Measurements from ENCODE around the gene REV3L. TPM values are rescaled to one million over a fixed set of nuclear protein-coding genes. Genes with fewer than 3 reads are reported as not detected.
"Not testable (repeated sequence)": the region's sequence is repeated elsewhere in the genome, so short reads cannot be mapped to it uniquely, and the experiment has no call there.

Gene REV3L
- polyA plus RNA-seq, 3 donors from 2014 or later: 0.75 to 18.3 (median 9.0) TPM

DNA sequence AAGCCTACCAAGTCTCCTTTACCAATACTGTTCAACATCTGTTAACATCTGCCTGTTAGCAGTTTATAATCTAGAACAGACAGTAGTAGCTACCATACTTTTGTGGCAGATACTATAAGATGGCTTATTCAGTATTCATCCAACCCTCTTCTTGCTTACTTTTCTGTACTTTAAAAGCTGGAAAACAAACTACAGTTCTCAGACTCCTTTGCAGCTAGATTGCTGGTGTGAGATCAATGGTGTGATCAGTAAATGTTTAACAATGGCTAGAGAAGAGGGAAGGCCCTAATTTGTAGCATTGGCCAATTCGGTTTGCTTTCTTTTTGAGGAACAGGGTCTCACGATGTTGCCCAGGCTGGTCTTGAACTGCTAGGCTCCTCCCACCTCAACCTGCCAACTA, 3.5 kb upstream of the REV3L start:
- H3K4me3 Mint-ChIP-seq: peak overlapping the region in 1 of 5 donors; percentile 4
- H3K27me3 Mint-ChIP-seq (ENCODE audit: low read depth in 3 of 3): peaks cover 13 to 19% (median 14%) of the 10 kb centered on the region in 3 donors

GRCh38 chr6:111485342-111485741, 2.3 kb upstream of the REV3L start:
- Mint-ChIP-seq H3K36me3 (no peaks in the 10 kb centered on the region), H3K27me3 (ENCODE audit: low read depth in 3 of 3) (peaks cover 13 to 21% (median 14%) of the 10 kb centered on the region in 3 donors), H3K4me3 (peak overlapping the region in 4 of 5 donors; percentile 30 to 48 (median 40)), H3K9me3 (no peaks in the 10 kb centered on the region), H3K27ac (peak overlapping the region in 3 of 6 donors; percentile 36 to 57 (median 38)), H3K4me1 (peaks cover 43 to 48% of the 10 kb centered on the region in 2 donors)
- DNase-seq: no peak

More for the DNA sequence above, 3.5 kb upstream of the REV3L start:
- Mint-ChIP-seq H3K36me3 (no peaks in the 10 kb centered on the region), H3K9me3 (no peaks in the 10 kb centered on the region), H3K27ac (peak overlapping the region; percentile 0 to 82 (median 59)), H3K4me1 (peaks cover 37 to 40% of the 10 kb centered on the region in 2 donors)
- no peak for DNase-seq

GRCh38 chr6:111484633-111484930, 1.6 kb upstream of the REV3L start:
- DNase-seq: no peak
- H3K36me3 Mint-ChIP-seq: no peaks in the 10 kb centered on the region
- peak overlapping the region; percentile 98 to 100 (median 99) for H3K27ac Mint-ChIP-seq
- H3K27me3 Mint-ChIP-seq (ENCODE audit: low read depth in 3 of 3): peaks cover 13 to 21% (median 14%) of the 10 kb centered on the region in 3 donors
- peak overlapping the region; percentile 98 to 100 (median 99) for H3K4me3 Mint-ChIP-seq
- peaks cover 43 to 48% of the 10 kb centered on the region in 2 donors for H3K4me1 Mint-ChIP-seq
- no peaks in the 10 kb centered on the region for H3K9me3 Mint-ChIP-seq

DNA sequence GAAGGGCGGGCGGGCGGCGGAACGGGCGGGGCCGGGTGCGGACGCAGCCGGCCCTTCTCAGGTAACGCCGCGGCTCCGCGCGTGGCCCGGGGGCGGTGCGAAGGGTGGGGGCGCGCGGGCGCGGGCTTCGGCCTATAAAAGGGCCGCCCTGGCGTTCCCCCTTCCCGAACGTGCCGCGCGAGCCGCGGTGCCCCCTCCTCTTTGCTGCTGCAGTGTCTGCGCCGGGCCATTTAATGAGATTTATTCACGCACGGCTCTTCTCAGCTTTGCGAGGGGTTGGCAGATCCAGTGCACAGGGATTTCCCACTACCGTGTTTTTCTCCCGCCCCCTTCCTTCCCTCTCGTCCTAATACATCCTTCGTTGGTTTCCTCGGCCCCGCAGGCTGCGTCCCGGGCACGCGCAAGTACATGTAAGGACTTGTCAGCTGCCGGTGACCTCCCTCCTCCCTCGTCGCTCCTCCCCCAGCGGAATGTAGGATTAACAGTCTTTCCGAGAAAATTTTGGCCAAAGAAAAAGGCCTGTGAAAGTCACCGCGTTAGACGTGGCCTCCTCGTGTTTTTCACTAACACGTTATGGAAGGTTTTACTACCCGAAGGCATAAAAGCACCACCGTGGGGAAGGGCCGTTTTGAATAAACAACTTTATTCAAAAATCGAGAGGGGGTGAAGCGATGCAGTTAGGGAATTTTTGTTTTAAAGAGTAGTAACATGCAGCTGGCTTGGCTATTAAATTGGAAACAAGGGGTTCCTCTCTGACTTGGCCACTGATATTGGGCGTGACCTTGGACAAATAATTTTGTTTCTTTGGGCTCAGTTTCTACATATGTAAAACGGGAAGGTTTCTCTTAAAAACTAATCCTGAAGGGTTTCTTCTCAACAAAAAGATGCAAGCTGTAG, 966 bp upstream of the REV3L start:
- Mint-ChIP-seq H3K4me3 (peak overlapping the region; percentile 98 to 100 (median 99)), H3K27ac (peak overlapping the region; percentile 98 to 100 (median 99)), H3K9me3 (no peaks in the 10 kb centered on the region), H3K36me3 (no peaks in the 10 kb centered on the region), H3K27me3 (ENCODE audit: low read depth in 3 of 3) (peaks cover 13 to 21% (median 14%) of the 10 kb centered on the region in 3 donors), H3K4me1 (peaks cover 43 to 50% of the 10 kb centered on the region in 2 donors)
- DNase-seq: peak in 1 of 3 donors; percentile 86

GRCh38 chr6:111482188-111482958, 645 bp downstream of the REV3L start:
- Mint-ChIP-seq H3K4me1 (peaks cover 39 to 42% of the 10 kb centered on the region in 2 donors), H3K4me3 (peak overlapping the region; percentile 88 to 99 (median 95)), H3K36me3 (no peaks in the 10 kb centered on the region), H3K27ac (peak overlapping the region; percentile 90 to 98 (median 95)), H3K27me3 (ENCODE audit: low read depth in 3 of 3) (peaks cover 13 to 20% (median 14%) of the 10 kb centered on the region in 3 donors), H3K9me3 (no peaks in the 10 kb centered on the region)
- peak; percentile 53 to 57 (median 55) for DNase-seq

GRCh38 chr6:111481836-111482187, 1.2 kb downstream of the REV3L start:
- Mint-ChIP-seq H3K36me3 (no peaks in the 10 kb centered on the region), H3K27ac (peak overlapping the region; percentile 90 to 97 (median 94)), H3K4me3 (peak overlapping the region; percentile 88 to 99 (median 95)), H3K4me1 (peaks cover 36% of the 10 kb centered on the region in 2 donors), H3K9me3 (no peaks in the 10 kb centered on the region), H3K27me3 (ENCODE audit: low read depth in 3 of 3) (peaks cover 12 to 17% (median 13%) of the 10 kb centered on the region in 3 donors)
- DNase-seq: no peak

DNA sequence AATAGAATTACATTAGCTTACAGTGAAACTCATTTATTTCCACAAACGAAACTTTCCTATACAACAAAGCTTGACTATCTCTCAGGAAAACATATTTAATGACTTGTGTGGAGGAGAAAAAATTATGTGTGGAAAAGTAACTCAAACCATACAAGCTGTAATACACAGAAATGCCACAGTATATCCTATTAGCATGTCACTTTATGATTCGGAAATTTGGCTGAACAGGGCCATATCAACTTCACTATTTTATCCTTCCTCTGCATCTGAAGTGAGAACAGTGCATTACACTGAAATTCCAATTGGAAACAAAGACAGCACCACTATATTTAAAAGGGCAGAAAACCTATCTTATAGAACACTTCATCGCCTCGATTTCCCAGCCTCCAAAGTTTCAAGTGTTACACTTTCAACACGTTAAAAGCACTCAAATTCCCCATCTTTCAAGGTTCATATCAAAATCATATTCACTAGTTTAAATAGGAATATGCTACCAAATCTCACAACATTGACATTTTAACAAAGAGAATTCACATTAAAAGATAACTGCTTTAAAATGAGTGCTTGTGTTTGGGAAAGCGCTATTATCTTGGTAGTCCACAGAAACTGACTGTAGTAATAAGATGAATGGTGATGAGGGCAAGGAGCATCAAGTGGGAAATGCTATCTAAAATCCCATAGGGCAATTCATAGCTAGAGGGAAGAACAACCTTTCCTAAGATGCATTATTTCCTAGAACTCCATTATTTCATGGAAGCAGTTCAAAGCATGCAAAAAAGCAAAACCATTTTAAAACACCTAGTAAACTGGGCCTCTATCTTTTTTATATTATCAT, 1.8 kb downstream of the REV3L start:
- no peaks in the 10 kb centered on the region for H3K9me3 Mint-ChIP-seq
- peaks cover 11 to 17% (median 13%) of the 10 kb centered on the region in 3 donors for H3K27me3 Mint-ChIP-seq (ENCODE audit: low read depth in 3 of 3)
- H3K4me1 Mint-ChIP-seq: peaks cover 30 to 31% of the 10 kb centered on the region in 2 donors
- H3K4me3 Mint-ChIP-seq: peak overlapping the region; percentile 88 to 99 (median 95)
- H3K36me3 Mint-ChIP-seq: no peaks in the 10 kb centered on the region
- H3K27ac Mint-ChIP-seq: peak overlapping the region; percentile 90 to 97 (median 94)
- no peak for DNase-seq

- H3K36me3 Mint-ChIP-seq: no peaks in the 10 kb centered on the region
- DNase-seq: peak; percentile 22 to 47 (median 26)
- no peaks in the 10 kb centered on the region for H3K9me3 Mint-ChIP-seq
- peaks cover 17 to 21% of the 10 kb centered on the region in 2 donors for H3K4me1 Mint-ChIP-seq
- peak overlapping the region in 4 of 6 donors; percentile 13 to 84 (median 34) for H3K27ac Mint-ChIP-seq
- peaks cover 7 to 13% (median 8%) of the 10 kb centered on the region in 3 donors for H3K27me3 Mint-ChIP-seq (ENCODE audit: low read depth in 3 of 3)
- no peak overlapping the region for H3K4me3 Mint-ChIP-seq
These were observed 4.3 kb downstream of the REV3L start for GRCh38 chr6:111478749-111479148.

DNA sequence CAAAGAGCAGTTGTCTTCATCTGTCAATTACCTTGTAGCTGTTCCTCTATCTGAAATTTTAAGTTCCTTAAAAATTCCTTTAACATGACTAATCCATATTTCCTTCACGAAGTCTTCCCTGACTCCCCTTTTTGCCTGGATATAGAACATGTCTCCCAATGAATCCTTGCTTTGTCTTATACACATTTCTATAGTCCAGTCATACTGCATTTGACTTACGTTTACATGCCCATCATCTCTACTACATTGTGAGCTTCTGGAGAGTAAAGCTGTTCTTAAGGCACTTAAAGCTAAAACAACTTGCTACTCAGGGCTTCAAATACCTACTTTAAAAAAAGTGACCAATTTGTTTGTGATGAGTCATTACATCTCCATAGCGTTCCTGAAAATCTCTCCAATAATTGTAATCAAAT, 4.9 kb downstream of the REV3L start:
- Mint-ChIP-seq H3K27me3 (ENCODE audit: low read depth in 3 of 3) (peaks cover 5 to 9% (median 6%) of the 10 kb centered on the region in 3 donors), H3K9me3 (no peaks in the 10 kb centered on the region), H3K4me1 (peaks cover 17 to 21% of the 10 kb centered on the region in 2 donors), H3K27ac (no peak overlapping the region), H3K4me3 (no peak overlapping the region), H3K36me3 (no peaks in the 10 kb centered on the region)
- no peak for DNase-seq

DNA sequence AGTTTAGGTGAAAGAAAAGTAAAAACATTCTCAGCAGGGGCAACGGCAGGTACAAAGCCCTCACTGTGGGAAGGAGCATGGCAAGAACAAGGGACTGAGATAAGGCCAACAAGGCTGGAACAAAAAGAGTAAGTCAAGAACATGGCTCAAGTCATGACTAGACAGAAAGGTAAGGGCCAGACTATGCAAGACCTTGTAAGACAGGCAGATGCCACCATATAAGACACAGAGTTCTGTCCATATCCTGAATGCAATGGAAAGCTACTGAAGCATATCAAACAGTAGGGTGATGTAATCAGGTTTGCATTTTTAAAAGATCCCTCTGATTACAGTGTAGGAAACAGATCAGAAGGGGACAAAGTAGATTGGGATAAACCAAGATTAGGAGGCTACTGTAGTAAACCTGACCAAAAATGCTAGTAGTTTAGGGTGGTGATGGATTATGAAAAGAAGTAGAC, 5.5 kb downstream of the REV3L start:
- Mint-ChIP-seq H3K9me3 (no peaks in the 10 kb centered on the region), H3K27ac (peak overlapping the region in 1 of 6 donors; percentile 10), H3K36me3 (no peaks in the 10 kb centered on the region), H3K4me1 (peaks cover 17 to 21% of the 10 kb centered on the region in 2 donors), H3K4me3 (no peak overlapping the region), H3K27me3 (ENCODE audit: low read depth in 3 of 3) (peaks cover 4 to 8% (median 5%) of the 10 kb centered on the region in 3 donors)
- no peak for DNase-seq

- H3K4me3 Mint-ChIP-seq; H3K9me3 Mint-ChIP-seq; H3K27ac Mint-ChIP-seq; DNase-seq; H3K4me1 Mint-ChIP-seq; H3K36me3 Mint-ChIP-seq; H3K27me3 Mint-ChIP-seq (ENCODE audit: low read depth in 3 of 3): not testable (repeated sequence)
These were observed 7.0 kb downstream of the REV3L start for GRCh38 chr6:111476061-111476460.

DNA sequence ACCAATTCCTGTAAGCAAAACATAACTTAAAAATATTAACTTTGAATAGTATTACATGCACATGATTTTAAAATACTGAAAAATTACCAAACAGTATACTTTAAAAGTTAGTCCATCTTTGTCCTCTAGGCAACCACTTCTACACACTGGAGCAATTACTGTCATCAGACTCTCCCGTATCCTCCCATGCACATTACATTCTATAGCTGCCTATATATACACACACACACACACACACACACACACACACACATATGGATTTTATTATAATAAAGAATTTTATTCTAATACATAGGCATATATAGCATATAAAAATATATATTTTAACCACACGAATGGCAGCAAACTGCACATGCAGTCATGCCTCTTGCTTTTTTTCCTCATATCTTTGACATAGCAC, 8.2 kb downstream of the REV3L start:
- no peaks in the 10 kb centered on the region for H3K36me3 Mint-ChIP-seq
- no peak for DNase-seq
- H3K27ac Mint-ChIP-seq: no peak overlapping the region
- H3K4me3 Mint-ChIP-seq: no peak overlapping the region
- no peaks in the 10 kb centered on the region for H3K27me3 Mint-ChIP-seq (ENCODE audit: low read depth in 3 of 3)
- H3K9me3 Mint-ChIP-seq: no peaks in the 10 kb centered on the region
- peaks cover 5 to 6% of the 10 kb centered on the region in 2 donors for H3K4me1 Mint-ChIP-seq

DNA sequence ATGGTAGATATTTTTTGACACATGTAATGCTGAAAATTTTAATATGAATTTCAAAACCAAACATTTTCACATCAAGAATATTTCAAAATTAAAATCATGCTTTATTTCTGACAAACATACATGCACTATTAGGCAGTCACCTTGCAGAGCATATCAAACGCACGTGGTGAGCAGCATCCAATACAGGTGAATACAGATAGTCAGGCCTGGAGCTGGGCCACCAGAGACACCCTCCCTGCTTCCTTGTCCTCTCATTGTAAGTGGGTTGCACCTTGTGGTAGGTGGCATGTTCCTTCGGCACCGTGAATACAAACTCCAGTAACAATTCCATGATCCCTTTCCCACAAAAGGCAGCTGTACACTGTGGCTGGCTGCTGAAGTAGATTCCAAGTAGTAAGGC, 8.9 kb downstream of the REV3L start:
- Mint-ChIP-seq H3K9me3 (no peaks in the 10 kb centered on the region), H3K4me3 (no peak overlapping the region), H3K27ac (no peak overlapping the region), H3K4me1 (peaks cover 5% of the 10 kb centered on the region in 2 donors), H3K36me3 (no peaks in the 10 kb centered on the region), H3K27me3 (ENCODE audit: low read depth in 3 of 3) (no peaks in the 10 kb centered on the region)
- DNase-seq: no peak
